GM19025 (cell line): ENCODE results near the gene RNF151.

Experiments used
- ATAC-seq: cut with Tn5 transposase; IDR thresholded peaks from one replicate; pipeline ENCODE4 v1.9.1; 2021; ENCODE audit warnings: mild to moderate bottlenecking, low read depth, moderate library complexity; ENCODE audit not compliant: unreplicated experiment

RNF151 gene

DNA sequence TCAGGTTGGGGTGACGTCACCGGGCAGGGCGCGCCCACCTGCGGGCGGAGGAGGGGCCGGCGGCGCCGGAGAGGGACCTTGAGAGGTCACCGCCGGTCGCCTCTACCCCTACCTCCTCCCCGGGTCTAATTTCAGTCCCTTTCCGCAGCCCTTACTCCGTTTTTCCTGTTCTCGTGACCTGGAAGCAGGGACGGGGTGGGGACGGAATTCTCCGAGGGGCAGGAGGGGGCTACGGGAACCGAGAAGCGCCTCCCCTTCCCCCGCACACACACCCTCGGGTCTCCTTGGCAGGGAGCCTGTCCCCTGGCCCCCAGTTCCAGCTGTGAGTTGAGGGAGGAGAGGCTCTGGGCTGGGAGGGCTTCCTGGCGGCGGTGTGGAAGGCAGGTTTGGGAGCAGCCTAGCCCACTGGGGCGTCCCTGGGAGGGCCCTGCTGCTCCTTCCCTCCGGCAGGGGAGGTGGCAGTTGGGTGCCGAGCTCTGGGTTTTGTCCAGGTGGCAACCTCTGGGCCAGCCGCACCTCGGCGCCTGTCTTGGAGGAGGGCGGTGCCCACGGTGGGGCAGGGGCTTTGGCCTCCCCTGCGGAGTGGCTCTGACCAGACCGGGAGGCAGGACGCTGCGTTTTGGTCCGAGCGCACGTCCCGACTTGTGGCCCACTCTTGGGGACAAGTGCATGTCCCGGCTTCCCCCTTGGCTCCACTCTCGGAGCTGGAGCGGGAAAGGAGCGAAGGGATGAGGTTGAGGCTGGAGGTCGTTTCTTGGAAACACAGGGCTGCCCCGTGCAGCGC, 23.9 kb downstream of the RNF151 start:
- ATAC-seq, result no peak

DNA sequence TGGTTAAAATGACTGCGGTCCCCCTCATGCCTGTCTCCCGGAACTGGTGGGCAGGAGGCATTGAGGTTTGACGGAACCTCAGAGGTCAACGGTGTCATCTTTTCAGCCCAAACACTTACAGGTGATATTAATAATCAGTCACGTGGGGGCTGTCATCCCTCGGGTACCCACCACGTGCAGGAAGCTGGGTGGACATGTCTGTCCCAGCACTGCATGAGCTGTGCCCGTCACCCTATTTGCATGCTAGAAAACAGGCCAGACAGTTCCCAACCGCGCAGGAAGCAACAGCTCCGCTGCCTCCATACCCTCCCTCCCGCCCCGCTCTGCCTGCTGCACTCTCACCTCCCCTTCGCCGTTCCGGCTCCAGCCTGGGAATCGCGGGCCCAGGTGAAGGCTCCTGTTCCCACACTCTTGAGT, 24.5 kb downstream of the RNF151 start:
- ATAC-seq, result no peak

DNA sequence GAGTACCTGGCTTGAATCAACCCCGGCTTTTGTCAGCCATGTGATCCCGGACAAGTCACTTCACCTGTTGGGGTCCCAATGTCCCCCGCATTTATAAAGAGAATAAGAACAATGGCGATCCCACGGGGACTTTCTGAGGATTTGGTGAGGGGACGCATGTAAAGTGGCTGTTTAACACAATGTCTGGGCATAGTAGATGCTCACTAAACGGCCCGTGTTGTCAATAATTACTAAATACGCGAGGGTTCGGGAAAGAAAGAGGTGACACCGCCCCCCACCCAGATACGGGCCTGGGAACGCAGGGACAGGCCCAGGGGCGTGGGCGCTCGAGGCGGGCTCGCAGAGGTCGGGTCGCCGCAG, 24.9 kb downstream of the RNF151 start:
- ATAC-seq, result peak; percentile 14

DNA sequence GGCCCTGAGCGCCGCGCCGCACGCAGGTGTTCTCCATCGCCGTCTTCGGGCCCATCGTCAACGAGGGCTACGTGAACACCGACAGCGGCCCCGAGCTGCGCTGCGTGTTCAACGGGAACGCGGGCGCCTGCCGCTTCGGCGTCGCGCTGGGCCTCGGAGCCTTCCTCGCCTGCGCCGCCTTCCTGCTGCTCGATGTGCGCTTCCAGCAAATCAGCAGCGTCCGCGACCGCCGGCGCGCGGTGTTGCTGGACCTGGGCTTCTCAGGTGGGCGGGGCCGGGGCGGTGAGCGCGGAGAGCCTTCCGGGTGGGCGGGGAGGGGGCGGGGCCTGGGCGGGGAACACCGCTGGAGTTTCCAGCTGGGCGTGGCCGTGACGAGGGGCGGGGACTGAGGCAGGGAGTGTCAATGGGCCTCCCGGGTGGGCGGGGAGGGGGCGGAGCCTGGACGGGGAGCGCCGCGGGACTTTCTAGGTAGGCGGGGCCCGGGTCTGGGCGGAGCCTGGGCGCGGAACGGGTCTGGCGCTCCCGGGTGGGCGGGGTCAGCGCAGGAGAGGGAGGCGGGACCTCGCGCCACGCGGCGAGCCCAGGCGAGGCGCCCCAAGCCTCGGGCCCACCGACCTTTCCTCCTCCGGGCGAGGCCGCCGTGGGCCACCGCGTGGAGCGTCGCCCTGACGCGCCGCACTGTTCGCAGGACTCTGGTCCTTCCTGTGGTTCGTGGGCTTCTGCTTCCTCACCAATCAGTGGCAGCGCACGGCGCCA, 25.5 kb downstream of the RNF151 start:
- ATAC-seq, result peak; percentile 46

DNA sequence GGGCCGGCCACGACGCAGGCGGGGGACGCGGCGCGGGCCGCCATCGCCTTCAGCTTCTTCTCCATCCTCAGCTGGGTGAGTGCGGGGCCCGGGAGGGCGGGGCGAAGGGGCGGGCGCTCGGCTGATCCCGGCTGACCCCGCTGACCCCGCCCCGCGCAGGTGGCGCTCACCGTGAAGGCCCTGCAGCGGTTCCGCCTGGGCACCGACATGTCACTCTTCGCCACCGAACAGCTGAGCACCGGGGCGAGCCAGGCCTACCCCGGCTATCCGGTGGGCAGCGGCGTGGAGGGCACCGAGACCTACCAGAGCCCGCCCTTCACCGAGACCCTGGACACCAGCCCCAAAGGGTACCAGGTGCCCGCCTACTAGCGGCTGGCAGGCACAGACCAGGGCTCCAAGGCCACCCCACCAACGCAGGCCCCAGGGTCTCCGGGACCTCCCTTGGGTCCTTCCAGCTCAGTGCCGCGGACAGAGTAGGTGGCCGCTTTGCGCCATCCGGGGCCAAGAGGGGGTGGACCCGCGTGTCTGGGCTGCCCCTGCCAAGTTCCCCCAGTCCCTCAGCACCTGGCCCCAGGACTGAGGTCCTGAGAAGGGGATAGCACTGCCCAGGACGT, 26.2 kb downstream of the RNF151 start:
- ATAC-seq, result no peak

DNA sequence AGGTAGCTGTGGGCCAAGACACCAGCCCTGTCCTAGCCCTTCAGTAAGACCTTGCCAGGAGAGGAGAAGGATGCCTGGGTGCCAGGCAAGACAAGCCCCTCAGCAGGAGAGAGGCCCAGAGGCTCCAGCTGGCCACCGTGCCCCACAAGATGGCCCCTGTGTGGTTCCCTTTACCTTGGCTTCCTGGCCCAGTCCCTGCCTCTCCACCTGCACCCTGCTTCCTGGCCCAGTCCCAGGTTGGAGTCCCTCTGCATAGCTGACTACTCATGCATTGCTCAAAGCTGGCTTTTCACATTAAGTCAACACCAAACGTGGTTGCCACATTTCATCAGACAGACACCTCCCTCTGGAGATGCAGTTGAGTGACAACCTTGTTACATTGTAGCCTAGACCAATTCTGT, 27.1 kb downstream of the RNF151 start:
- no peak for ATAC-seq

DNA sequence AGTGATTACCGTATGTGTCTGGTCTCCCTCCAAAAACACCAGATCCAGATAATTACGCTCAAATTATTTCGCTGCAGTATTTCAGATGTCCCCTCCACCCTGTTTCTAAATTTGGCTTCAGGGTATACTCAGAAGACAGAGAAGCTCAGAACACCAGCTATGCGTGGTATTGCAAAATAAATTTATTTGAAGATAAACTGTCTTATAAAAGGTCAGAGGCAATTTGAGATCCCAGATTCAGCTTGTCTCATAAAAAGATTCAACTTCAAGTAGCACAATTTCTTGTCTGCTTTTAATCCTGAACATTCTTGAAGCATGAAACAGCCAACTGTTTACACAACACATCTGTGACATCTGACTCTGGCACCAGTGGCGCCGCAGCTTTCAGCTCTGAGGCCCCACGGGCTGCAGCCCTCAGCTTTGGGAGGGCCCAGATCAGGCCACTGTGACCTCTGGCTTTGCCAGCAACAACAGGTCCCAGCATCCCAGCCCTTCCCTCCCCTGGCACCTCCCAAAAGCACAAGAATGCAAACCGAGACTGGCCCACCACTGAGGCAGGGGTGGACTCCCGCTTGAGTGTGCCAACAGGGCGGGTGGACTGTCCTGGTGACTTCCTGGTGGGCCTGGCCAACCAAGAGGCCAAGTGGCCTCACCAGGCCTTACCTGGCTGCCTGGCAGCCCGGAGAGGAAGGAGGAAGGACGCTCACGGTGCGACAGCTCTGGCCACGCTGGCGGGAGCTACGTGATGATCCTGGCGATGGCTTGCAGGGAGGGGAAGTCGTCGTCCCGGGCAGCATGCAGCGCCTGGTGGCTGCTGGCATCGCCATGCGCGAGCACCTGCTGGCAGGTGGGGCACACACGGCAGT, 31.1 kb downstream of the RNF151 start:
- no peak for ATAC-seq

DNA sequence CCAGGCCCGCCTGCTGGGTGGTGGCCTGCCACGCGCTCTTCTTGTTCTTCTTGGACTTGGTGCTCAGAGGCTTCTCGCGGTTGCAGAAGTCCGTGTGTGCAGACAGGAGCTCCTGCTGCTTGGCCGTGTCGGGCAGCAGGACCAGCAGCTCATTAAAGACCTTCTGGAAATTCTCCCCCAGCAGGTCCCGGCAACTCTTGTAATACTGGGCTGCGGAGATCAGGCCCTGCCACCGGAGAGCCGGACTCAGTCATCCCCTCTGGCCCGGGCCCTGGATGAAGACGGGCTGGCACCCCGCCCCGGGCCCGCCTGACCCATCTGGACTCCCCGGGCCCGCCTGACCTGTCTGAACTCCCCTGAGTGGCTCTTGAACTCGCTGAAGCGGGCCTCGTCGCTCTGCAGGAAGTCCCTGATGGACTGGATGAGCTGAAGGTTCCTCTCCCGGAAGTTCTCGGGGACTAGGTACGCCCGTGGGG, 31.7 kb downstream of the RNF151 start:
- ATAC-seq, result no peak

DNA sequence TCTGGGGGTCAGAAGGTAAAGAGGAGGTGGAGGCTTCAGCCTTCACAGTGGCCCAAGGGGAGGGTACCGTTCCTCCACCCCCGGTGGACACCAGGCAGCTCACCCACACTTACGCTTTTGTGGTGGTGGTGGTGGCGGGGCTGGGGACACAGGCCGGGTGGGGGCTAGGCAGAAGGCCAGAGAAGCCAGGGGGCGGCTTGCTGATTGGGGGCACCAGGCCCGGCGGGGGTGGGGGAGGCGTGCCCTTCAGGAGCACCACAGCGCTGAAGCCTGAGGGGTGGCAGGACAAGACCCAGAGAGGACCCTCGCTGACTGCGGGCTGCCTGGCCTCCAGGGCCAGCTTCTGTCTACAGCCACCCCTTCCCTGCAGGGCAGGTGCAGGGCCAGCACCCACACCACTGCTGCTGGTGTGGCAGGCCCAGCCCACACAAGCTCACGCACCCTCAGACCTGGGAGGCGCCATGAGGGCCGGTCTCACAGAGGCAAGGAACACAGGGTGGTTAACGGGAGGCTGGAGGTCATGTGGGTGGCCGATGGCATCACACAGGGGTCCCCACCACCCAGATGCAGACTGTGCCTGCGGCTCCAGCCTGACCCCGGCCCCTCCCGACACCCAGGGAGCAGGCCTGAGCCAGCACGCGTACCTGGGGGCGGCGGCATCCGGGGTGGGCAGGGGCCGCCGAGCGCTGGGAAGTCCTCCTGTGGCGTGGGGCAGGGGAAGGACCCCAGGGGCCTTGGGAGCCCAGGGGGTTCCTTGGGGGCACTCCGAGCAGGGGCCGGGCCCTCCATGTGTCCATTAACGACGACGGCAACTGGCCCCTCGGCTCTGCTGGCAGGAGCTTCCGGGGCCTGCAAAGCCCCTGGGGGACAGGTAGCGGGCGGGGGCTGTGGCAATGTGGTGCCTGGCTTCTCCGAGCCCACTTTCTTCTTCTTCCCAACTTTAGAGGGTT, 32.5 kb downstream of the RNF151 start:
- ATAC-seq, result no peak

DNA sequence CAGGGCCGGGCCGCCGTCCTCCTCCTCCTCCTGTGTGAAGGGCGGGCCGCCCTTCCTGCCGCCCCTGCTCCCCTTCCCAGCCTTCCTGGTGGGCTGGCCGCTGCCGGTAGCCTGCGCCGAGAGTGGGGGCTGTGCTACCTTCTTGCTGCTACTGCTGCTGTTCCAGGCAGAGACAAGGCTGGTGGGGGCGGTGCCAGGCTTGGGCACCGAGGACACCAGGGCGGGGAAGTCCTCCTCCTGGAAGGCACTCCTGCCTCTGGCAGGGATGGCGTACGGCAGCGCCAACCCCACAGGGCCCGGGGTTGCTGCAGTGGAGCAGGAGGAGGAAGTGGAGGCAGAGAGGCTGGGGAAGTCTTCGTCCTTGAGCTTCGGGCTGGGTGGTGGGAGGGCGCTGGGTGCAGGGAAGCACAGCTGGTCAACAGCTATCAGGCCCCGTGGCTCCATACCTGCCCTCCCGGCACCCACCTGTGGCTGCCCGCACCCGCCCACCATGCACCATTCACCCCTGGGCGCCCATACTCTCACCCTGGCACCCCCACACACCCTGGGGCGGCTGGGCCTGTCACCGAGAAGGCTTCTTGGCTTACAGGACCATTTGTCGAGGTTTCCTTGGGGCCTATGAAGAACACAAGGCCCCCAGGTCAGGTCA, 33.3 kb downstream of the RNF151 start:
- no peak for ATAC-seq

DNA sequence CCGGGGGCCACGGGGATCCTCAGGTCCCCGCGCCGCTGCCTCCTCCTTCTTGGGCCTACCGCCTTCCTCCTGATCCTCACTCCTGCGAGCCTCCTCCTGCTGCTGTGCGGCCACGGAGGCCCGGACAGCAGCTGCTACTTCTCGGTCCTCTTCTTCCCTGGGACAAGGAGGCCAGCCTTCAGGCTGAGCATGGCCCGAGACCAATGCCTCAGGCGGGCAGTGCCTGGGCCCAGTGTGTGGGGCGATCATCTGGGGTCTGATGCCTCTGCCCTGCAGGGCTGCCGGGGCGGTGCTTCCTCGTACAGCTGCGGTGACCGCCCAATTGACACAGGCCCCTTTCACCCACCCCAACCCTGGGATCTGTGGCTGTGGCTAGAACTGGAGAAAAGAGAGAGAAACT, 34.4 kb downstream of the RNF151 start:
- no peak for ATAC-seq

DNA sequence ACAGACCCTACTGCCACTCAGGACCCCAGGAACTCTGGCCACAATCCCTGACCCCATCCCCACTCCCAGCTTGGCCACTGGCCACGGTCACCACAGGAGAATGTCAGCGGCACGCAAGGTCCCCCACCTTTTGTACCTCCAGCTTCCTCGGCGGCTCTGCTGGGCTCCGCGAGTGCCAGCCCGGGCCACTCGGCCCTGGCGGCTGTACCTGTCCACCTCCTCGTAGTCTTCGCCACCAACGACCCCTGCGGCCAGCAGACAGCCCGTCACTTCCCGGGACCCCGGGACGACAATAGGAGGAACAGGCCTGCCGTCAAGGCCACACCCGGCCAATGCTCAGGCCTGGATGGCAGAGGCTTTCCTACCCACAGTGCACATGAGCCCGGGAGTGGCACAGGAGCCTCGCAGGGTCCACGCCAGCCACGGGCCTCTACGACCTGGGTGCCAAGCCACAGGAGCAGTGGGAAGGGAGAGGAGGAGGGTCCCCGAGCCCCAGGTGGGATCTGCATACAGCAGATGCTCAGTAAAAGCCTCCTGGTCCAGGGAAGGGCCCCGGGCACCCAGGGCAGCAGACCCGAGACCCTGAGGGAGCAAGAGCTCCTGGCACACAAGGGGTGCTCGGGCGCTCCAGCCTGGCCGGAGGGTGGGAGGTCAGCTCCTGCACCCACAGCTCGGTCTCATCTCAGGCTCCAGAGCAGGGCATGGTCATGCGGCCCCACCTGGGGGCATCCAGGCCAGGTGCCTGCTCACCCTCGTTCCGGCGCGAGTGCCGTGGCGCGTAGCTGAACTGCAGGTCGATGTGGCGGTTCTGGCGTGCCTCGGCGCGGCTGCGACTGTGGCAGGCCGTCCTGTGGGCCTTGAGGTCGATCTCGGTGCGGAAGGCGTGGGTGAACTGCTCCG, 35.0 kb downstream of the RNF151 start:
- ATAC-seq, result no peak

DNA sequence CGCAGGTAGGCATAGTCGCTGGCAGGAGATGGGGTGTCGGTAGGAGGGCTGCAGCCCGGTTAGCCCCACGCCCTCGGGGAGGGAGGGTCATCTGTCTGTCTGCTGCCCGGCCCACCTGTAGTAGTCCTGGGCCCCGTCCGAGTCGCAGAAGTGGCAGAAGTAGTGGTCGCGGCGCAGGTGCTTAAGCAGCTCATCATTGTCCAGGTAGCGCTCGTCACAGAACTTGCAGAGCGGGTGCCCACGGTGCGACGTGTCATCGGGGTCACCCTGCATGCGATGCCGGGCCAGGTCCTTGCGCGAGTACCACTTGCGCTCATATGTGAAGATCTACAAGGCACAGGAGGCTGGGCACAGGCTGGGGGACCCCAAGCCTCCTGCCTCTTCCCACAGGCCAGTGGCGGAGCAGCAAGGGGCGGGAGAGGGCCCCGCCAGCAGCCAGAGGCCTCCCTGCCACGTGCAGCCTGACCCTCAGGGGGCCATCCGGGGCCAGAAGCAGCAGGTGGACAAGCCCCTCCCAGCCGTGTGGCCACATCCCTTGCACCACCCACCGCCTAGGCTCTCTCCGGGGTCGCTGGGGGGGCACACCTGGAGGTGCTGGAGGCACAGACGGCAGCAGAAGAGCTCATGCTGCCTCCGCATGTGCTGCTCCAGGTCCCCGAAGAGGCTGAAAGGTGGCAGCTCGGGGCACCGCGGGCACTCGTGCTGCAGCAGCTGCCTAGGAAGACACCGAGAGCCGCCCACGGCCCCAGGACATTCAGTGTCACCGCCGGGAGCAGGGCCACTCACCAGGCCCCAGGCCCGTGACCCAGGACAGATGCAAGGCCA, 36.0 kb downstream of the RNF151 start:
- ATAC-seq, result no peak

DNA sequence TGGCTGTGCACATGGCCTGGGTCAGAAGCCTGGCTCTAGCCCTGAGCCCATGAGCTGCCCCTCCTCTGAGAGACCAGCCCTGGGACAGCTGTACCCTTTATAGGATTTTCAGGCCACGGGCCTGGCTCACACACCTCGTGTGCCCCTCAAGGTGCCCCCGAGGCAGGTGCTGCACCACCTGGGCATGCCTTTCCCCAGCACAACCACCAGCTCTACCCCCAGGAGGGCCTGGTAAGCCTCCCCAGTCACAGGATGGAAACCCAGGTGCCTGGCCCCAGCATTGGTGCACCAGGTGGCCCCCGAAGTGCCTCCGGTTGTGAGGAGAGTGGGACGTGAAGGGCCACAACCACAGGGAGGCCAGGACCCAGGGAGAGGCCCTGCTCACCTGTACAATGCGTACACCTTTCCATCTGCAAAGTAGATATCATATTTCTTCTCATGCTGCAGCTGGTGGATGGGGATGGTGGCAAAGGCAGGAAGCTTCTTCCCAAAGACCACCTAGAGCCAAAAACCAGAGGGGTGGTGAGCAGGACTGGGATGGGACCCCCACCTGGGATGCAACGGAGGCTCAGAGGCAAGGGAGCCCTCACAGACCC, 36.7 kb downstream of the RNF151 start:
- ATAC-seq, result no peak

DNA sequence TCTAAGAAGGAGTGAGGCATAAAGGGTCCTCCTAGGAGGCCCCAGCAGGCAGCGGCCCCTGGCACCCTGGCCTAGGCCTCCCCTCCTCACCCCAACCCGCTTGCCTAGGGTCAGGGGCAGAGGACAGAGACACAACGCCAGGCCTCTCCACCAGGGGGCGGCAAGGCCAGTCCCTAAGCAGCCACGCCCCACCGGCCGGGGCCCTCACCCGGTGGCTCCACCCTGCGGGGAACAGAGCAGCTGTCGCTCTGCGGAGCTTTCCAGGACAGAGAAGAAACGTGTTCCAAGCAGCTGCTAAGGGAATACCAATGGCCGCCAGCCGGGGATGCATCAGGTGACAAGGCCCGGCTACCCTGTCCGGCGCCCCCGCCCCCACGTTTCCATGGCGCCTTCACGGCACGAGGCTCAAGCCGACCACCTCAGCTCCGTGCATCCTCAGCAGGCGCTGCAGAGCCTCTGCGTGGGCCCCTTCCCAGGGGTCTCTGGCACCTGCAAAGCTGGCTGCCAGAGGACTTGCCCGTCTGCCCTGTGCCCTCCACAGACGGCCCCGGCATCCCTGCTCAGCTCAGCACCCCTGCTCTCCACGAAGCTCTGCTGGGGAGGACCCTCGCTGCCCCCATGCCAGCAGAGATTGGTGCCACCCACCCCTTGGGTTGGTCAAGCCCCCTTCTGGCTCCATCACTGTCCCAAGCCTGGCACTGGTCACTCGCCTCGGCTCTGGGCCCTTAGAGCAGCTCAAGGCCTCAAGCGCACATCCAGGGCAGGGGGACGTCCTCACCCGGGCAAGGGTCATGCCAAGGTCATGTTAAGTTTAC, 37.4 kb downstream of the RNF151 start:
- ATAC-seq, result peak; percentile 85
